K562 (cell line): Measurements from ENCODE around the gene TRAF3IP1. TPM values are rescaled to one million over a fixed set of nuclear protein-coding genes. Genes with fewer than 3 reads are reported as not detected.
A peak's percentile ranks its signal among the peaks of the same experiment; 100 is the strongest.

Experiments
- ATAC-seq: fragments of 200-7000 bp; cut with Tn5 transposase; 3 replicates; pipeline ENCODE4 v1.9.1; 2020; ENCODE audit warnings: moderate library complexity
- BruUV-seq: library from RNA; stranded (reverse); fragments of 400-500 nt; replicated peaks from 2 replicates; lab custom pipeline; 2021; lab: Mats Ljungman, UMichigan
- CTCF ChIA-PET: fragments of 300-600 bp; formaldehyde crosslinking; extraction: SDS; loops from one replicate; lab custom pipeline; 2021; ENCODE audit warnings: low intra/inter-chr PET ratio; lab: Yijun Ruan, JAX
- POLR2A ChIA-PET: fragments of 300-600, 350-650 bp; sonication (Branson Sonifier 250); formaldehyde crosslinking; extraction: SDS; loops from one replicate; lab custom pipeline; 2021; ENCODE audit warnings: antibody characterized with exemption, inconsistent platforms; lab: Yijun Ruan, JAX
- DNase-seq, 4 experiments: peaks; one replicate each; pipeline versions ENCODE4 v3.0.0 to v3.0.0-alpha.2; 2011 to 2018; ENCODE audit warnings: low spot score in 3 of 4, mixed read lengths in 3 of 4; ENCODE audit errors: extremely low read depth in 1 of 4
- FAIRE-seq: peaks from 2 replicates; lab custom pipeline; 2011; peaks lifted over from hg19 to GRCh38; lab: Jason Lieb, UNC
- H2AFZ ChIP-seq: 2 replicates; pipeline ENCODE4 v1.6.0; 2011; ENCODE audit warnings: low read depth, low read length, control low read depth, inconsistent platforms
- H3K27ac ChIP-seq: fragments of 200-600 bp; 3 replicates; pipeline ENCODE4 v1.8.0; 2011; ENCODE audit warnings: low read depth, mild to moderate bottlenecking, control low read depth, inconsistent platforms, low read length, moderate library complexity, mixed read lengths; ENCODE audit errors: extremely low read depth
- H3K27me3 ChIP-seq, 2 experiments: fragments of 300-600 bp in 1 of 2; 2 replicates in 1 of 2; 3 replicates in 1 of 2; pipeline versions ENCODE4 v1.6.0 to v1.8.0; 2011; ENCODE audit warnings: inconsistent platforms in 2 of 2, low read length in 2 of 2, mild to moderate bottlenecking in 1 of 2, mixed read lengths in 1 of 2, moderate library complexity in 1 of 2; ENCODE audit not compliant: control insufficient read depth in 2 of 2, insufficient read depth in 2 of 2
- H3K36me3 ChIP-seq: fragments of 300-600 bp; 3 replicates; pipeline ENCODE4 v1.8.0; 2011; ENCODE audit warnings: mild to moderate bottlenecking, low read length, inconsistent platforms; ENCODE audit not compliant: control insufficient read depth, insufficient read depth
- H3K4me1 ChIP-seq, 2 experiments: fragments of 200-600 bp in 1 of 2; replicated peaks in 1 of 2; 2 replicates in 1 of 2; 3 replicates in 1 of 2; pipeline versions ENCODE4 v1.5.1 to v1.8.0; 2011; ENCODE audit warnings: inconsistent platforms in 2 of 2, low read length in 2 of 2, mild to moderate bottlenecking in 1 of 2, mixed read lengths in 1 of 2, moderate library complexity in 1 of 2; ENCODE audit not compliant: control insufficient read depth in 2 of 2, insufficient read depth in 2 of 2
- H3K4me2 ChIP-seq: 2 replicates; pipeline ENCODE4 v1.6.1; 2011; ENCODE audit warnings: low read length, control low read depth, inconsistent platforms, mixed read lengths; ENCODE audit not compliant: insufficient read depth
- H3K4me3 ChIP-seq: fragments of 200-600 bp; sonication (generic), shearing (Covaris generic); 2 replicates; pipeline ENCODE4 v1.5.1; 2016; ENCODE audit warnings: control low read depth, inconsistent platforms
- H3K79me2 ChIP-seq: fragments of 200-600 bp; 3 replicates; pipeline ENCODE4 v1.8.0; 2011; ENCODE audit warnings: low read length, inconsistent platforms; ENCODE audit not compliant: control insufficient read depth, insufficient read depth
- H3K9ac ChIP-seq, 2 experiments: 2 replicates each; pipeline versions ENCODE4 v1.6.0 to v1.6.1; 2011; ENCODE audit warnings: low read depth in 2 of 2, low read length in 2 of 2, control low read depth in 1 of 2, inconsistent platforms in 1 of 2, mild to moderate bottlenecking in 1 of 2, mixed read lengths in 1 of 2; ENCODE audit not compliant: insufficient read depth in 1 of 2
- H3K9me1 ChIP-seq: one replicate; pipeline ENCODE4 v1.6.0; 2011; ENCODE audit warnings: inconsistent platforms, mild to moderate bottlenecking, low read length, moderate library complexity; ENCODE audit not compliant: control insufficient read depth, insufficient read depth
- H3K9me3 ChIP-seq: replicated peaks from 2 replicates; pipeline ENCODE4 v1.5.1; 2011; ENCODE audit warnings: low read depth, low read length, inconsistent platforms; ENCODE audit not compliant: control insufficient read depth, insufficient read depth
- H4K20me1 ChIP-seq: replicated peaks from 2 replicates; pipeline ENCODE4 v1.6.1; 2011; ENCODE audit warnings: low read length, inconsistent platforms, mixed read lengths; ENCODE audit not compliant: control insufficient read depth, insufficient read depth
- WGBS: fragments of 100-300 bp; shearing (Covaris generic); methylation state at CpG from one replicate; pipeline ENCODE4 v1.1.6; 2016; ENCODE audit warnings: low coverage, mixed read lengths; ENCODE audit not compliant: insufficient coverage; ENCODE audit errors: missing lambda C conversion rate; 5-methylcytosine and 5-hydroxymethylcytosine counted together
- in situ Hi-C: fragments of 300-500 bp; cut with MboI; formaldehyde crosslinking; loops from 4 replicates; pipeline ENCODE4 v1.15.0; 2018; ENCODE audit warnings: inconsistent platforms, mixed read lengths
- intact Hi-C: fragments of 100-400 bp; cut with micrococcal nuclease; formaldehyde crosslinking; loops from 2 replicates; pipeline ENCODE4 v1.14.2; 2022
- polyA plus RNA-seq, 8 experiments: library from polyadenylated mRNA; depleted of rRNA in 4 of 8; stranded (reverse) in 5 of 8; unstranded in 3 of 8; fragments of >200 nt; fragmentation: Nextera tagmentation in 2 of 8; fragmentation: Illumina TruSeq in 1 of 8; extraction: Ambion mirVana in 2 of 8; extraction: Trizol in 1 of 8; gene quantifications; 2 replicates each; pipeline versions ENCODE4 v1.2.1 to v1.2.3, GENCODE V29; 2011 to 2014; ENCODE audit warnings: inconsistent platforms in 1 of 8, missing spikeins in 1 of 8
- total RNA-seq, 7 experiments: library from RNA; depleted of rRNA in 6 of 7; stranded (reverse); fragments of >200 nt in 6 of 7; fragmentation: Illumina TruSeq in 2 of 7; extraction: Trizol in 2 of 7; gene quantifications; 2 replicates each; pipeline versions ENCODE4 v1.2.1 to v1.2.3, GENCODE V29; 2011 to 2021; ENCODE audit warnings: low replicate concordance in 1 of 7
- TF ChIP-seq, protein P1 (sequence below): fragments of 450-650 bp; conservative IDR thresholded peaks from 2 replicates; pipeline ENCODE4 v1.6.1; 2016; ENCODE audit warnings: missing genetic modification characterization, low read depth, mild to moderate bottlenecking, control low read depth, missing compliant biosample characterization
- TF ChIP-seq, protein P2 (sequence below): sonication (generic); formaldehyde crosslinking; IDR thresholded peaks from 2 replicates; pipeline ENCODE4 v1.5.0; 2020; ENCODE audit warnings: missing genetic modification reagents
- TF ChIP-seq, protein P3 (sequence below): fragments of 250-450 bp; sonication (Bioruptor Pico); IDR thresholded peaks from 2 replicates; pipeline ENCODE4 v1.4.0; 2020; ENCODE audit warnings: mild to moderate bottlenecking
- TF ChIP-seq, protein P4 (sequence below), 3 experiments: IDR thresholded peaks in 2 of 3; conservative IDR thresholded peaks in 1 of 3; 2 replicates each; pipeline ENCODE4 v1.5.1; 2011 to 2012; ENCODE audit warnings: low read length in 3 of 3, mild to moderate bottlenecking in 3 of 3, control low read depth in 2 of 3, improper control_type of control experiment in 1 of 3, inconsistent platforms in 1 of 3, low read depth in 1 of 3, mixed read lengths in 1 of 3, moderate library complexity in 1 of 3; ENCODE audit not compliant: insufficient read depth in 2 of 3
- TF ChIP-seq, protein P5 (sequence below): IDR thresholded peaks from 3 replicates; pipeline ENCODE4 v1.6.1; 2011; ENCODE audit warnings: borderline replicate concordance, mild to moderate bottlenecking, moderate library complexity; ENCODE audit not compliant: insufficient read length; ENCODE audit errors: extremely low read depth

TRAF3IP1 gene
- total and polyA plus RNA-seq, 9 of the 15 experiments (the other 6 are each of a cell fraction or from before 2014, with no cell fraction given): 1.3 to 7.4 (median 3.4) TPM

DNA sequence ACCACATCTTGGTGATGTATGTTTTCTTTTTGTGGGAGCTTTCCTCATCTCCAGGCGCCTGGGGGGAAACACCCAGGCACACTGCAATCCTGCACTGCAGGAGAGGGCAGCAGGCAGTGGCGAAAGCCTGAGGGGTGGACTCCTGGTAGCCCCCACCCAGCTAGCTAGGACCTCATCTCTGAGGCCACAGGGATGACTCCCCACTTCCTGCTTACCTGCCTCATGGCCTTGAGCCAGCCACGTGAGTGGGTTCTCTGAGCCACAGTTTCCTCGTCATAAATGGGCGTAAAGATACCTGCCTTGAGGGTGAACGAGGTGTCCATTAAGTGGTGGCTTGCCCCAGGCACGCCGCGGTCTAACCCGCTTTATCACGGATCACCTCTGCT, 19.1 kb downstream of the TRAF3IP1 start (continued):
- TF ChIP-seq, protein P1, sequence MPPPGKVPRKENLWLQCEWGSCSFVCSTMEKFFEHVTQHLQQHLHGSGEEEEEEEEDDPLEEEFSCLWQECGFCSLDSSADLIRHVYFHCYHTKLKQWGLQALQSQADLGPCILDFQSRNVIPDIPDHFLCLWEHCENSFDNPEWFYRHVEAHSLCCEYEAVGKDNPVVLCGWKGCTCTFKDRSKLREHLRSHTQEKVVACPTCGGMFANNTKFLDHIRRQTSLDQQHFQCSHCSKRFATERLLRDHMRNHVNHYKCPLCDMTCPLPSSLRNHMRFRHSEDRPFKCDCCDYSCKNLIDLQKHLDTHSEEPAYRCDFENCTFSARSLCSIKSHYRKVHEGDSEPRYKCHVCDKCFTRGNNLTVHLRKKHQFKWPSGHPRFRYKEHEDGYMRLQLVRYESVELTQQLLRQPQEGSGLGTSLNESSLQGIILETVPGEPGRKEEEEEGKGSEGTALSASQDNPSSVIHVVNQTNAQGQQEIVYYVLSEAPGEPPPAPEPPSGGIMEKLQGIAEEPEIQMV (tag): no peak
- TF ChIP-seq, protein P2, sequence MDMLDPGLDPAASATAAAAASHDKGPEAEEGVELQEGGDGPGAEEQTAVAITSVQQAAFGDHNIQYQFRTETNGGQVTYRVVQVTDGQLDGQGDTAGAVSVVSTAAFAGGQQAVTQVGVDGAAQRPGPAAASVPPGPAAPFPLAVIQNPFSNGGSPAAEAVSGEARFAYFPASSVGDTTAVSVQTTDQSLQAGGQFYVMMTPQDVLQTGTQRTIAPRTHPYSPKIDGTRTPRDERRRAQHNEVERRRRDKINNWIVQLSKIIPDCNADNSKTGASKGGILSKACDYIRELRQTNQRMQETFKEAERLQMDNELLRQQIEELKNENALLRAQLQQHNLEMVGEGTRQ (CRISPR knock-in tag): no peak
- TF ChIP-seq, protein P3, sequence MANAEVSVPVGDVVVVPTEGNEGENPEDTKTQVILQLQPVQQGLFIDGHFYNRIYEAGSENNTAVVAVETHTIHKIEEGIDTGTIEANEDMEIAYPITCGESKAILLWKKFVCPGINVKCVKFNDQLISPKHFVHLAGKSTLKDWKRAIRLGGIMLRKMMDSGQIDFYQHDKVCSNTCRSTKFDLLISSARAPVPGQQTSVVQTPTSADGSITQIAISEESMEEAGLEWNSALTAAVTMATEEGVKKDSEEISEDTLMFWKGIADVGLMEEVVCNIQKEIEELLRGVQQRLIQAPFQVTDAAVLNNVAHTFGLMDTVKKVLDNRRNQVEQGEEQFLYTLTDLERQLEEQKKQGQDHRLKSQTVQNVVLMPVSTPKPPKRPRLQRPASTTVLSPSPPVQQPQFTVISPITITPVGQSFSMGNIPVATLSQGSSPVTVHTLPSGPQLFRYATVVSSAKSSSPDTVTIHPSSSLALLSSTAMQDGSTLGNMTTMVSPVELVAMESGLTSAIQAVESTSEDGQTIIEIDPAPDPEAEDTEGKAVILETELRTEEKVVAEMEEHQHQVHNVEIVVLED: no peak

DNA sequence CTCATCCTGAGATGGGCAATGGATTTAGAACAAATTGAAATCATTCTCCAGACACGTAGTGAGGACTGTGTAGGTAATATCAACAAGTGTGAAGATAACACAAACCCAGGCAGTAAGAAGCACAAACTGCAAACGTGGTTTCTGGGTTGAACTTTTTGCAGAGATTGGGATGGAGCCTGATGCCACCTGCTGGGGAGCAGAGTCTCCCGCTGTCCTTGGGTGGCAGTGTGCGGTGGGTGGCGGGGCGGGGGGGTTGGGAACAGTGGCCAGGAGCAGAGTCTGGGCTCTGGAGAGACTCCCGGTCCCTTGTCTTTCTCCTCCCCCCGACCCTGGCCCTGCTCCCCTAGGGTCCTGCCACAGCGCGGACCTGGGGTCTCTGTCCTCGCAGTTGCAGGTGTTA, 19.5 kb downstream of the TRAF3IP1 start:
- TF ChIP-seq, protein P4, sequence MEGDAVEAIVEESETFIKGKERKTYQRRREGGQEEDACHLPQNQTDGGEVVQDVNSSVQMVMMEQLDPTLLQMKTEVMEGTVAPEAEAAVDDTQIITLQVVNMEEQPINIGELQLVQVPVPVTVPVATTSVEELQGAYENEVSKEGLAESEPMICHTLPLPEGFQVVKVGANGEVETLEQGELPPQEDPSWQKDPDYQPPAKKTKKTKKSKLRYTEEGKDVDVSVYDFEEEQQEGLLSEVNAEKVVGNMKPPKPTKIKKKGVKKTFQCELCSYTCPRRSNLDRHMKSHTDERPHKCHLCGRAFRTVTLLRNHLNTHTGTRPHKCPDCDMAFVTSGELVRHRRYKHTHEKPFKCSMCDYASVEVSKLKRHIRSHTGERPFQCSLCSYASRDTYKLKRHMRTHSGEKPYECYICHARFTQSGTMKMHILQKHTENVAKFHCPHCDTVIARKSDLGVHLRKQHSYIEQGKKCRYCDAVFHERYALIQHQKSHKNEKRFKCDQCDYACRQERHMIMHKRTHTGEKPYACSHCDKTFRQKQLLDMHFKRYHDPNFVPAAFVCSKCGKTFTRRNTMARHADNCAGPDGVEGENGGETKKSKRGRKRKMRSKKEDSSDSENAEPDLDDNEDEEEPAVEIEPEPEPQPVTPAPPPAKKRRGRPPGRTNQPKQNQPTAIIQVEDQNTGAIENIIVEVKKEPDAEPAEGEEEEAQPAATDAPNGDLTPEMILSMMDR (IDR thresholded peaks at IDR 0.05 in 2 of 3, conservative IDR thresholded peaks at IDR 0.05 in 1 of 3; ENCODE audit: insufficient read depth in 2 of 3, low read depth in 1 of 3, low read length in 3 of 3): 0 out of 6 replicates have a peak, but pooled peaks of 2 of the 3 experiments have one; percentile 9 to 11
- TF ChIP-seq, protein P5, sequence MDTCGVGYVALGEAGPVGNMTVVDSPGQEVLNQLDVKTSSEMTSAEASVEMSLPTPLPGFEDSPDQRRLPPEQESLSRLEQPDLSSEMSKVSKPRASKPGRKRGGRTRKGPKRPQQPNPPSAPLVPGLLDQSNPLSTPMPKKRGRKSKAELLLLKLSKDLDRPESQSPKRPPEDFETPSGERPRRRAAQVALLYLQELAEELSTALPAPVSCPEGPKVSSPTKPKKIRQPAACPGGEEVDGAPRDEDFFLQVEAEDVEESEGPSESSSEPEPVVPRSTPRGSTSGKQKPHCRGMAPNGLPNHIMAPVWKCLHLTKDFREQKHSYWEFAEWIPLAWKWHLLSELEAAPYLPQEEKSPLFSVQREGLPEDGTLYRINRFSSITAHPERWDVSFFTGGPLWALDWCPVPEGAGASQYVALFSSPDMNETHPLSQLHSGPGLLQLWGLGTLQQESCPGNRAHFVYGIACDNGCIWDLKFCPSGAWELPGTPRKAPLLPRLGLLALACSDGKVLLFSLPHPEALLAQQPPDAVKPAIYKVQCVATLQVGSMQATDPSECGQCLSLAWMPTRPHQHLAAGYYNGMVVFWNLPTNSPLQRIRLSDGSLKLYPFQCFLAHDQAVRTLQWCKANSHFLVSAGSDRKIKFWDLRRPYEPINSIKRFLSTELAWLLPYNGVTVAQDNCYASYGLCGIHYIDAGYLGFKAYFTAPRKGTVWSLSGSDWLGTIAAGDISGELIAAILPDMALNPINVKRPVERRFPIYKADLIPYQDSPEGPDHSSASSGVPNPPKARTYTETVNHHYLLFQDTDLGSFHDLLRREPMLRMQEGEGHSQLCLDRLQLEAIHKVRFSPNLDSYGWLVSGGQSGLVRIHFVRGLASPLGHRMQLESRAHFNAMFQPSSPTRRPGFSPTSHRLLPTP: no peak
- Histone ChIP-seq H4K20me1 (no peaks in the 10 kb centered on the region), H3K4me2 (no peak overlapping the region), H3K9me1 (no peaks in the 10 kb centered on the region), H3K9ac (no peak overlapping the region), H3K27me3 (no peaks in the 10 kb centered on the region), H3K27ac (no peak overlapping the region), H3K36me3 (0 out of 3 replicates have a peak, but pooled peaks cover 2% of the 10 kb centered on the region), H3K79me2 (no peaks in the 10 kb centered on the region), H3K4me1 (no peaks in the 10 kb centered on the region; a peak in 1 of 5 replicates), H3K4me3 (no peak overlapping the region), H2AFZ (no peak overlapping the region), H3K9me3 (no peaks in the 10 kb centered on the region)
- ATAC-seq (no peak), DNase-seq (no peak), FAIRE-seq (no peak)
- POLR2A ChIA-PET: interaction anchor here (0.7 kb wide), 1 partner anchor 213 kb away, joined by 3 read pairs; no protein-coding TSS in a partner anchor
- CTCF ChIA-PET: no interaction called here
- WGBS: 55% methylated on average over 4 of the region's 11 CpGs
- in situ Hi-C loops (no loop called here), intact Hi-C loops (no loop called here)
- no TSS peak for BruUV-seq
